ENCODE measurements around the gene NTN3. TPM values are rescaled to one million over a fixed set of nuclear protein-coding genes. Genes with fewer than 3 reads are reported as not detected.

Gene NTN3
- polyA plus RNA-seq, 1 of the 3 experiments (the other 2 are of a cell fraction): 0.28 TPM

- H2AFZ ChIP-seq (ENCODE audit: low read depth): no peak overlapping the region
- H3K9ac ChIP-seq: no peak overlapping the region
- no peaks in the 10 kb centered on the region for H4K20me1 ChIP-seq (ENCODE audit: insufficient read depth)
- 79% methylated on average over 14 of the region's 16 CpGs for WGBS (ENCODE audit: low lambda C conversion rate)
- no peaks in the 10 kb centered on the region for H3K27me3 ChIP-seq (ENCODE audit: insufficient read depth)
- no peak for DNase-seq
- 0 out of 2 replicates have a peak, but pooled peaks cover 2% of the 10 kb centered on the region for H3K79me2 ChIP-seq (ENCODE audit: insufficient read depth)
- no peaks in the 10 kb centered on the region for H3K36me3 ChIP-seq (replicated peaks in 1 of 2; ENCODE audit: control insufficient read depth in 1 of 2, insufficient read depth in 2 of 2, low read length in 1 of 2)
- peak overlapping the region in 1 of 2 experiments; percentile 97; a peak in 2 of 4 replicates for H3K27ac ChIP-seq (ENCODE audit: low read depth in 2 of 2, low read length in 1 of 2)
- no peak overlapping the region for H3K4me3 ChIP-seq (ENCODE audit: low read depth in 2 of 2, low read length in 1 of 2)
- no peaks in the 10 kb centered on the region for H3K9me3 ChIP-seq
- ChIA-PET CTCF (interaction anchor here (1.2 to 3.6 kb wide), 11 partner anchors 9 to 275 kb away, joined by 3 to 32 read pairs (median 6); partner anchors contain the start of genes CCNF and TEDC2), POLR2A (interaction anchor here (0.6 to 4.6 kb wide), 11 partner anchors 9 to 422 kb away, joined by 3 to 44 read pairs (median 4); partner anchors contain the start of genes AMDHD2, NTHL1, TEDC2 and TSC2)
- TF ChIP-seq RAD21 (IDR thresholded peaks at IDR 0.05; ENCODE audit: low read length) (no peak), RFX5 (IDR thresholded peaks at IDR 0.05; ENCODE audit: low read length) (no peak), TEAD4 (IDR thresholded peaks at IDR 0.05; ENCODE audit: borderline replicate concordance, insufficient read depth) (no peak), PBX3 (IDR thresholded peaks at IDR 0.05) (no peak), MXI1 (IDR thresholded peaks at IDR 0.05; ENCODE audit: low read depth, low read length) (0 out of 2 replicates have a peak, but pooled peaks have one; percentile 63), SMC3 (IDR thresholded peaks at IDR 0.05; ENCODE audit: low read depth, low read length) (no peak), FOXM1 (IDR thresholded peaks at IDR 0.05; ENCODE audit: low read depth) (no peak), CHD2 (IDR thresholded peaks at IDR 0.05; ENCODE audit: low read length, partially characterized antibody) (no peak), TCF12 (IDR thresholded peaks at IDR 0.05) (0 out of 2 replicates have a peak, but pooled peaks have one; percentile 3)
- H3F3A ChIP-seq (replicated peaks; ENCODE audit: insufficient read depth): peaks cover 13% of the 10 kb centered on the region
- peaks cover 6 to 65% of the 10 kb centered on the region in 2 experiments; a peak in 3 of 4 replicates for H3K4me1 ChIP-seq (ENCODE audit: control insufficient read depth in 1 of 2, insufficient read depth in 2 of 2, low read depth in 1 of 2, low read length in 1 of 2)
- no peak overlapping the region for H3K4me2 ChIP-seq
- H3K9me2 ChIP-seq: no peaks in the 10 kb centered on the region
Observed at GRCh38 chr16:2469399-2470233, 1.5 kb upstream of the NTN3 start.

- no peak for DNase-seq
- TF ChIP-seq GABPA (IDR thresholded peaks at IDR 0.05; ENCODE audit: low read depth) (no peak), FOXM1 (IDR thresholded peaks at IDR 0.05; ENCODE audit: low read depth) (no peak), PBX3 (IDR thresholded peaks at IDR 0.05) (no peak), JUND (IDR thresholded peaks at IDR 0.05) (no peak), TCF12 (IDR thresholded peaks at IDR 0.05) (no peak), MEF2A (IDR thresholded peaks at IDR 0.05; ENCODE audit: borderline replicate concordance, low read depth) (no peak)
- H3K9me3 ChIP-seq: no peaks in the 10 kb centered on the region
- WGBS (ENCODE audit: low lambda C conversion rate): 88% methylated on average over 5 of the region's 7 CpGs
- POLR2A ChIA-PET: interaction anchor here (0.6 to 4.6 kb wide), 6 partner anchors 10 to 987 kb away, joined by 3 to 44 read pairs (median 13); partner anchors contain the start of gene TEDC2
- 0 out of 2 replicates have a peak, but pooled peaks cover 2% of the 10 kb centered on the region for H3K79me2 ChIP-seq (ENCODE audit: insufficient read depth)
- H3K27me3 ChIP-seq (ENCODE audit: insufficient read depth): no peaks in the 10 kb centered on the region
- CTCF ChIA-PET: interaction anchor here (1.6 to 3.6 kb wide), 7 partner anchors 11 to 275 kb away, joined by 3 to 32 read pairs (median 9); partner anchors contain the start of genes CCNF and TEDC2
- peaks cover 6 to 65% of the 10 kb centered on the region in 2 experiments; a peak in 3 of 4 replicates for H3K4me1 ChIP-seq (ENCODE audit: control insufficient read depth in 1 of 2, insufficient read depth in 2 of 2, low read depth in 1 of 2, low read length in 1 of 2)
- H3K36me3 ChIP-seq (replicated peaks in 1 of 2; ENCODE audit: control insufficient read depth in 1 of 2, insufficient read depth in 2 of 2, low read length in 1 of 2): no peaks in the 10 kb centered on the region
- H3K9ac ChIP-seq: no peak overlapping the region
- H3K4me3 ChIP-seq (ENCODE audit: low read depth in 2 of 2, low read length in 1 of 2): no peak overlapping the region
- no peaks in the 10 kb centered on the region for H3K9me2 ChIP-seq
- H3F3A ChIP-seq (replicated peaks; ENCODE audit: insufficient read depth): peaks cover 11% of the 10 kb centered on the region
- no peaks in the 10 kb centered on the region for H4K20me1 ChIP-seq (ENCODE audit: insufficient read depth)
- H2AFZ ChIP-seq (ENCODE audit: low read depth): no peak overlapping the region
- no peak overlapping the region for H3K4me2 ChIP-seq
- peak overlapping the region in 1 of 2 experiments; percentile 97; a peak in 2 of 4 replicates for H3K27ac ChIP-seq (ENCODE audit: low read depth in 2 of 2, low read length in 1 of 2)
Observed at GRCh38 chr16:2470234-2470601, 879 bp upstream of the NTN3 start.
